T-cell (primary cell): Measurements from ENCODE around the gene PPM1E. TPM values are rescaled to one million over a fixed set of nuclear protein-coding genes. Genes with fewer than 3 reads are reported as not detected.

Source experiments
- ATAC-seq, 4 experiments: fragments of 200-7000 bp in 3 of 4; fragments of 150-1000 bp in 1 of 4; cut with Tn5 transposase; replicated peaks in 1 of 4; 1 replicate in 3 of 4; 2 replicates in 1 of 4; pipeline ENCODE4 v1.10.0; 2021; ENCODE audit warnings: moderate library complexity in 3 of 4, mild to moderate bottlenecking in 2 of 4, moderate number of reproducible peaks in 1 of 4
- CTCF ChIA-PET, 2 donors: fragments of 300-600 bp; sonication (Branson Sonifier 250); formaldehyde crosslinking; loops; one replicate each; lab custom pipeline; 2022; ENCODE audit warnings: antibody characterized with exemption in 2 of 2; lab: Charles Lee
- POLR2A ChIA-PET, 2 donors: fragments of 300-600 bp; sonication (Branson Sonifier 250); formaldehyde crosslinking; loops; one replicate each; lab custom pipeline; 2022; ENCODE audit warnings: antibody characterized with exemption in 2 of 2; lab: Charles Lee
- DNase-seq, 35 experiments: peaks; one replicate each; pipeline versions ENCODE4 v3.0.0 to v3.0.0-alpha.2; 2013 to 2023
- H3K27ac ChIP-seq: one replicate; pipeline ENCODE4 v1.5.1; 2013; ENCODE audit warnings: low read length
- H3K27me3 ChIP-seq, 2 experiments: replicated peaks in 1 of 2; 1 replicate in 1 of 2; 2 replicates in 1 of 2; pipeline versions ENCODE4 v1.6.1 to v1.7.0; 2013; ENCODE audit warnings: low read length in 1 of 2, mixed read lengths in 1 of 2; ENCODE audit not compliant: control insufficient read depth in 2 of 2, insufficient read depth in 2 of 2; ENCODE audit errors: extremely low read depth in 1 of 2
- H3K36me3 ChIP-seq, 2 donors: 1 replicate in 1 of 2; 2 replicates in 1 of 2; pipeline versions ENCODE4 v1.6.1 to v1.7.0; 2013; ENCODE audit warnings: low read length in 1 of 2; ENCODE audit not compliant: control insufficient read depth in 2 of 2, insufficient read depth in 1 of 2; ENCODE audit errors: extremely low read depth in 1 of 2
- H3K4me1 ChIP-seq, 2 experiments: 1 replicate in 1 of 2; 2 replicates in 1 of 2; pipeline versions ENCODE4 v1.6.1 to v1.7.0; 2013; ENCODE audit warnings: low read length in 2 of 2, mixed read lengths in 1 of 2; ENCODE audit not compliant: insufficient read depth in 2 of 2, control insufficient read depth in 1 of 2; ENCODE audit errors: extremely low read depth in 1 of 2
- H3K4me3 ChIP-seq, 2 donors: 1 replicate in 1 of 2; 2 replicates in 1 of 2; pipeline versions ENCODE4 v1.5.1 to v1.7.0; 2013; ENCODE audit warnings: mild to moderate bottlenecking in 2 of 2, low read length in 1 of 2, moderate library complexity in 1 of 2; ENCODE audit not compliant: control insufficient read depth in 1 of 2; ENCODE audit errors: extremely low read depth in 1 of 2
- H3K9me3 ChIP-seq: 2 replicates; pipeline ENCODE4 v1.7.0; 2013
- H3K27ac Mint-ChIP-seq, 2 donors: one replicate each; pipeline ENCODE4 v1.8.0; 2020 to 2021; ENCODE audit warnings: mild to moderate bottlenecking in 2 of 2, mixed read lengths in 2 of 2
- H3K27me3 Mint-ChIP-seq, 2 donors: one replicate each; pipeline ENCODE4 v1.8.0; 2021 to 2022; ENCODE audit warnings: mixed read lengths in 2 of 2
- H3K36me3 Mint-ChIP-seq: one replicate; pipeline ENCODE4 v1.8.0; 2021; ENCODE audit warnings: mixed read lengths
- H3K4me1 Mint-ChIP-seq, 3 donors: one replicate each; pipeline ENCODE4 v1.8.0; 2020 to 2022; ENCODE audit warnings: mixed read lengths in 3 of 3, mild to moderate bottlenecking in 1 of 3
- H3K4me3 Mint-ChIP-seq, 3 donors: one replicate each; pipeline ENCODE4 v1.8.0; 2020 to 2022; ENCODE audit warnings: mild to moderate bottlenecking in 3 of 3, mixed read lengths in 3 of 3, moderate library complexity in 3 of 3
- H3K9me3 Mint-ChIP-seq, 3 donors: one replicate each; pipeline ENCODE4 v1.8.0; 2020 to 2022; ENCODE audit warnings: mixed read lengths in 3 of 3
- WGBS: methylation state at CpG from one replicate; pipeline ENCODE4 v1.1.5; 2013; ENCODE audit warnings: missing lambda C conversion rate; ENCODE audit not compliant: insufficient coverage; 5-methylcytosine and 5-hydroxymethylcytosine counted together
- total RNA-seq, 35 experiments: library from RNA in 6 of 35; stranded (reverse) in 6 of 35; fragments of 120-200 nt in 1 of 35; gene quantifications; one replicate each; pipeline versions ENCODE4 v1.2.1 to v1.2.4 and lab custom pipeline; 2013 to 2026

Gene PPM1E
- total RNA-seq, 5 donors from 2014 or later (not counting 1 experiment from before 2014, with no cell fraction given) = 0.03 TPM; not detected in 4

DNA sequence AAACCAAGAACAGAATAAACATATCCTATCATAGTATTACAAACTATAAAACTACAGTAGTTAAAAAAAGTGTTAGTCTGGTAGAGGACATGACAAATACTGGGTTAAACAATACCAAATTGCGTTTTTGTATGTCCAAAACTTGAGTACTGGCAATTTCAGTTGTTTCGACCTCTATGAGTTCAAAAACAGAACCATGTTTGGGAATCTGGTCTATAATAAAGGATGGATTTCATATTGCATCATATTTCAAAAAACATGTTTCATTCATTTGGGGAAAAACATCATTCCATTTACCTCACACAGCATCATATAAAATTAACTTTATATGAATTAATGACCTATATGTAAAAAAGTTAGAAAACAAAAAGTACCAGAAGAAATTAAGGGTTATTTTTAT, 269.3 kb downstream of the PPM1E start:
- POLR2A ChIA-PET = no interaction called here
- H3K27me3 Mint-ChIP-seq = no peaks in the 10 kb centered on the region

DNA sequence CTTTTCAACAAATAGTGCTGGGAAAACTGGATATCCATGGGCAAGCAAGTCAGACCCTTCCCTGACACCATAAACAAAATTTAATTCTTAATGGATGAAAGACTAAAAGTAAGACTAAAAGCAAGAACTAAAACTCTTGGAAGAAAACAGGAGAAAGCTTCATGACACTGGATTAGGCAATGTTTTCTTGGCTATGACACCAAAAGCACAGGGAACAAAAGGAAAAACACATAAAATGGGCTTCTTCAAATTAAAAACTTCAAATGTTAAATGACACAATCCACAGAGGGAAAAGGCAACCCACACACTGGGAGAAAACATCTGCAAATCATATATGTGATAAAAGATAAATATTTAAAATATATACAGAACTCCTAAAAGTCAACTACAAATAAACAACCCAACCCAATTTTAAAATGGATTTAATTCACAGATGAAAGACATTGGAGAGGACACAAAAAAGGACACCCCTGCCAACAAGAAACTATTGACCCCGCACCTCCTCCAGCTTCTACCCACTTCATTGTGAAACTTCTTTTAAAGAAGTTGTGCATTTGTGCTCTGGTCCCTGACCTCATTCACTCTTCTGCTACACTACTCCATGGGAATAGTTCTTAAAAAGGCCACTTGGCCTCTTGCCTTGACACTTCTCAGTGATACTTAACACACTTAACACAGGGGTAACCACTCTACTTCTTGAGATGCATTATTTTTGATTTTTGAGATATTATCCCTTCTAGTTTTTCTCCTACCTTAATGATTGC, 270.7 kb downstream of the PPM1E start:
- Mint-ChIP-seq H3K27me3 (no peaks in the 10 kb centered on the region), H3K4me3 (no peak overlapping the region), H3K9me3 (no peaks in the 10 kb centered on the region), H3K36me3 (peaks cover 30% of the 10 kb centered on the region), H3K27ac (peak overlapping the region in 1 of 2 donors; percentile 17), H3K4me1 (peaks cover 0 to 6% (median 0%) of the 10 kb centered on the region in 3 donors)
- Histone ChIP-seq H3K27me3 (no peaks in the 10 kb centered on the region), H3K4me1 (no peaks in the 10 kb centered on the region), H3K9me3 (no peaks in the 10 kb centered on the region), H3K4me3 (no peak overlapping the region), H3K36me3 (peaks cover 3 to 18% of the 10 kb centered on the region in 2 donors), H3K27ac (no peak overlapping the region)
- ChIA-PET POLR2A (no interaction called here), CTCF (no interaction called here)
- 80% methylated on average over 1 of the region's 1 CpG for WGBS
- DNase-seq (no peak), ATAC-seq (no peak)

More for the DNA sequence above, 269.3 kb downstream of the PPM1E start:
- H3K4me3 Mint-ChIP-seq = no peak overlapping the region
- DNase-seq (no peak), ATAC-seq (no peak)
- Histone ChIP-seq H3K36me3 (peaks cover 3 to 21% of the 10 kb centered on the region in 2 donors), H3K4me3 (no peak overlapping the region), H3K9me3 (no peaks in the 10 kb centered on the region), H3K27ac (no peak overlapping the region), H3K27me3 (no peaks in the 10 kb centered on the region), H3K4me1 (no peaks in the 10 kb centered on the region)
- H3K4me1 Mint-ChIP-seq = peaks cover 0 to 6% (median 0%) of the 10 kb centered on the region in 3 donors
- H3K9me3 Mint-ChIP-seq = peaks cover 0 to 2% (median 0%) of the 10 kb centered on the region in 3 donors
- no peak overlapping the region for H3K27ac Mint-ChIP-seq
- CTCF ChIA-PET = no interaction called here
- peaks cover 35% of the 10 kb centered on the region for H3K36me3 Mint-ChIP-seq
- no CpG with 5 or more reads among the region's 2 CpGs for WGBS

DNA sequence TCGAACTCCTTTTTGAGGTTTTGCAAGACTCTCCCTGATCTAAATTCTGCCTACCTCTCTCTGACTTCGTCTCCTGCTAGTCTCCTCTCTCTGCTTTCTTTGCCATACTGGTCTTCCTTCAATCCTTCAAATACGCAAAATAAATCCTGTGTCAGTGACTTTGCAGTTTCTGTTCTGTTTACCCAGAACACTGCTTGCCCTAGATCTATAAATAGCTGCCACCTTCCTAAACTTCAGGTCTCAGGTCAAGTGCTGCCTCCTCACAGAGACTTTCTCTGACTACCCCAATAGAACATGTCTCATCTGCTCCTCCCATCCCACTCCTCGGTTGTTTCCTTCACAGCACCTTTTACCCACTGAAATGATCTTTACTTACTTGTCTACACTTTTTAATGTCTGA, 272.1 kb downstream of the PPM1E start:
- H3K36me3 ChIP-seq = peaks cover 3 to 19% of the 10 kb centered on the region in 2 donors
- Mint-ChIP-seq H3K27me3 (no peaks in the 10 kb centered on the region), H3K27ac (peak overlapping the region; percentile 2 to 29), H3K4me1 (peaks cover 0 to 6% (median 0%) of the 10 kb centered on the region in 3 donors), H3K36me3 (peaks cover 30% of the 10 kb centered on the region), H3K9me3 (no peaks in the 10 kb centered on the region), H3K4me3 (no peak overlapping the region)
- DNase-seq (no peak), ATAC-seq (no peak)
- 79% methylated on average over 3 of the region's 4 CpGs for WGBS
- H3K27ac ChIP-seq = no peak overlapping the region
- no peaks in the 10 kb centered on the region for H3K27me3 ChIP-seq
- ChIA-PET CTCF (no interaction called here), POLR2A (no interaction called here)
- no peak overlapping the region for H3K4me3 ChIP-seq
- no peaks in the 10 kb centered on the region for H3K9me3 ChIP-seq
- no peaks in the 10 kb centered on the region for H3K4me1 ChIP-seq

DNA sequence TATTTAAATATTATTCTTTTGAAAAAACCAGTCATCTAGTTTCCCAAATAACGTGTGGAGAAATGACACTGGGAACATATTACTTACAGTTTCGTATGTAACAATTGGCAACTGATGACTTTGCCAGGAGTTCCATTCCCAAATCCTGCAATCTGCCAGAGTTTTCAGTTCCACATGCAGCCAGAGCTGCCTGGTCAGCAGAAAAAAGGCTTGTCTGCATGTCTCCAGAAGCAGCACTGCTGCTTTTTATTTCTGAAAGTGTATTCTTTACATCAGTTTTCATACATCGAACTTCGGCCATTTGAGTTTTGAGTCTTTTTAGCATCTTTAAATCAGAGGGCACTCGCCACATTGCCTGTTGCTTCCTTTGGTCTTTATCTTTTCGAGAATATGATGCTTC, 272.7 kb downstream of the PPM1E start:
- Histone ChIP-seq H3K4me1 (no peaks in the 10 kb centered on the region), H3K36me3 (peaks cover 3 to 19% of the 10 kb centered on the region in 2 donors), H3K27me3 (no peaks in the 10 kb centered on the region), H3K9me3 (no peaks in the 10 kb centered on the region), H3K4me3 (no peak overlapping the region), H3K27ac (no peak overlapping the region)
- ChIA-PET CTCF (no interaction called here), POLR2A (no interaction called here)
- Mint-ChIP-seq H3K27ac (no peak overlapping the region), H3K27me3 (no peaks in the 10 kb centered on the region), H3K36me3 (peaks cover 31% of the 10 kb centered on the region), H3K4me3 (no peak overlapping the region), H3K9me3 (no peaks in the 10 kb centered on the region), H3K4me1 (peaks cover 0 to 6% (median 0%) of the 10 kb centered on the region in 3 donors)
- no peak for ATAC-seq
- no peak for DNase-seq
- 98% methylated on average over 6 of the region's 6 CpGs for WGBS

DNA sequence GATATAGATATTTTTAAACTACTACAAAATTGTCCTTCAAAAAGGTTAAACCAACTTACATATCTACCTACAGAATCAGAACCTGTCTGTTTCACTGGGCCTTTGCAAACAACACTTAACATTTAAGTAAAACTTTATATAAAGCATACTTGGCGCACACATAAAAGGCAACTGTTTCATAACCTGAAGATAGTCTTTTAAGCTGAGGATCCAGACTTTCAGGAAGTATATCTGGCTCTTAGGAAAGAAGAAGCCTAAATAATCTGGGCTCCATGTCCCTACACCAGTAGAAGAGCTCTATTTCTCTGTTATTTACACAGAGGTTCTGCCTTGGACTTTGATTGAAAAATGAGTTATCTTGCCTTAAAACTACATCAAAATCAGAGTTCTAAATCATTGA, 275.2 kb downstream of the PPM1E start:
- no peaks in the 10 kb centered on the region for H3K9me3 ChIP-seq
- no peaks in the 10 kb centered on the region for H3K4me1 ChIP-seq
- H3K36me3 ChIP-seq = peaks cover 3 to 24% of the 10 kb centered on the region in 2 donors
- Mint-ChIP-seq H3K36me3 (peaks cover 35% of the 10 kb centered on the region), H3K27ac (no peak overlapping the region), H3K27me3 (no peaks in the 10 kb centered on the region), H3K4me3 (no peak overlapping the region), H3K9me3 (no peaks in the 10 kb centered on the region), H3K4me1 (peaks cover 0 to 6% (median 0%) of the 10 kb centered on the region in 3 donors)
- no peak overlapping the region for H3K27ac ChIP-seq
- ATAC-seq (no peak), DNase-seq (no peak)
- CTCF ChIA-PET = interaction anchor here in 1 of 2 donors (0.5 to 0.6 kb wide), 2 partner anchors 294 to 1223 kb away, joined by 4 to 5 read pairs; no protein-coding TSS in a partner anchor
- H3K27me3 ChIP-seq = no peaks in the 10 kb centered on the region
- WGBS = no CpG with 5 or more reads among the region's 1 CpG
- POLR2A ChIA-PET = interaction anchor here (0.5 to 0.6 kb wide), 2 partner anchors 811 to 1302 kb away, joined by 3 to 8 read pairs; no protein-coding TSS in a partner anchor
- no peak overlapping the region for H3K4me3 ChIP-seq
